ENCODE measurements around the gene RBM38.

RBM38 gene

DNA sequence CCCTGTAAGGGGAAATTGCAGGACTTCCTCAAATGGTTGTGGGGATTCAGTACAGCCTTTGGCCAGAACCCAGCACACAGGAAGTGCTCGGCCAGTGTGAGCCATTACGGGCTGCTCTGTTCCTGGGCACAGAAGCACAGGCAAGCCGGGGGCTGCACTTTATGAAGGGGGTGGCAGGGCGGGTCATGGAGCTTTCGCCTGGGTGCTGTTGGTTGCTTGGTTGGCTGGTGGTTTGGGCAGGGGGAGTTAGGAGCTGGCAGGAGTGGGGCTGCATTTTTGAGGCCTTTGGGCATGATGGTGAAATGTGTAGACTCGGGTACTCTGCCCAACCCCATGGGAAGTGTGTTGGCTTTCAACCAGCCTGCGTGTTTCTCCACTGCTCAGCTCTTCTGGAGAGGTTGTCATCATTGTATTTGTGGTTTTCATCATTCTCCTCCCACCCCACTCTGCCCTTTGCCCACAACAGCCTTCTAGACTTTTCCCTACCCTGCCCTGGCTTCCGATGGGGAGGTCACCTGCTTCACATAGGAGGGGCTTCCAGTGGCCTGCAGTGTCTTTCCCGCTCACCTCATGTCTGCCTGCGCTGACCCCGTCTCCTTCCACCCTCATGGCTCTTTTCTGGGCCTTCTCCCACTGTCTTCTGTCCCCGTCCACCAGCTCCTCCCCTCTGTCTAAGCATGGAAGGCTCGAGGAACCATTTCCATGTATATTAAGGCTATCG lies 16.1 kb upstream of the RBM38 start:
- DNase-seq: no peak

DNA sequence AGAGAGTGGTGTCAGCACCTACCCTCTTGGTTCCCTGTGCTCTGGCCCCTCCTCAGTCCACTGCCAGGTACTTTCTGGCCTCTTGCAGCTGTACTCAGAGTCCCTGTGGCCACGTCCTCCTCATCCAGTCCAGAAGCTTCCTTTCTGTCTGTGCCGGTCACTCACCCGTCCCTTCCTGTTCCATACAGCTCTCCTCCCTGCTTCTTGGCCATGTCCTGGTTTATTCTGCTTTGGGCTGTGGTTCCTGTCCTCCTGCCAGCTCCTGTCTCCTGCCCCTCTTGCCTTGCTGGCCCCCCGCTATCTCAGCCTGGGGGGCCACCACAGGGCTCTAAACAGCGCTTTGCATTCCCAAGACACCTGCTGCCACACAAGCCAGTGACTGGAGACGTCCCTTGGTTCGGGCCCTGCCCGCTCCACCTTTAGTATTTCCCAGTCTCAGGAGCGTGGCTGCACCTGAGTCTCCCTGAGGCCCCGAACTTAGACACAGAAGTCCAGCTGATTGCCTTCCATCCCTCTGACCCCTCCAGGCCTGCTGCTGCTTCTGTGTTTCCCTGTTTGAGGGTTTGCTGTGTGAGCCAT lies 15.5 kb upstream of the RBM38 start:
- DNase-seq: no peak

DNA sequence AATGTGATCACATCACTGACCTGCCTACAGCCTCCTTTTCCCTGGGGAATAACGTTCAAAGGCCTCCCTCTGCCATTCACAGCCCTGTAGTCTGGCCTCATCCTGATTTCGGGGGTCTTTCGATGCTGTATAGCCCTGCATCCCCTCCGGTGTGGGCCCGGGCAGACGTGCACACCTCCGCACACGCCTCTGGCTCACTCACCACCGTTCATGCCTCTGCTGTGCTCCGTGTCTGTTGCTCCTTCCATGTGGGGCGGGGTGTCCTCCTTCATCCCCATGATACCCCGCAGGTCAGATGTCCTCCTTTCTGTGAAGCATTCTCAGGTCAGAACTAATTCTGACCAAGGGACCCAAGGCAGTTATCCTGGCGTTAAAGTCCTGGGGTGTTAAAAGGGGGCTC lies 13.8 kb upstream of the RBM38 start:
- DNase-seq: no peak

DNA sequence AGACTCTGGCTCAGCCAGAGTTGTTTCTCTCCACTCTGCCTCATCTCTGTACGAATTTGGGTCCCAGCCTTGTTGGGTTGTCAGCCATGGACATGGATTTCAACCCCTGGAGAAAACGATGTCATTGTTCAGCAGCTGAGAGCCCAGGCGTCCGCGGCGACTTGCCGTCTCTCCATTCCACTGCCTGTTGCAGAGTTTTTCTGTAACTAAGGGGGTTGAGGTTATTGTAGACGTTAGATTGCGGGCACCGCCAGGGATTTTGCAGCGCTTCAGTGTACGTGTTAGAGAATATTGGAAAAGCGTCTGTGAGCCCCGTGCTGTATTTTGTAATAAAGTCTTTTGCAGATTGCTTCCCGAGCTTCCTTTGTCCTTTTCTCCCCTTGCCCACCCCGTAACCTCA lies 13.1 kb upstream of the RBM38 start:
- DNase-seq: no peak

DNA sequence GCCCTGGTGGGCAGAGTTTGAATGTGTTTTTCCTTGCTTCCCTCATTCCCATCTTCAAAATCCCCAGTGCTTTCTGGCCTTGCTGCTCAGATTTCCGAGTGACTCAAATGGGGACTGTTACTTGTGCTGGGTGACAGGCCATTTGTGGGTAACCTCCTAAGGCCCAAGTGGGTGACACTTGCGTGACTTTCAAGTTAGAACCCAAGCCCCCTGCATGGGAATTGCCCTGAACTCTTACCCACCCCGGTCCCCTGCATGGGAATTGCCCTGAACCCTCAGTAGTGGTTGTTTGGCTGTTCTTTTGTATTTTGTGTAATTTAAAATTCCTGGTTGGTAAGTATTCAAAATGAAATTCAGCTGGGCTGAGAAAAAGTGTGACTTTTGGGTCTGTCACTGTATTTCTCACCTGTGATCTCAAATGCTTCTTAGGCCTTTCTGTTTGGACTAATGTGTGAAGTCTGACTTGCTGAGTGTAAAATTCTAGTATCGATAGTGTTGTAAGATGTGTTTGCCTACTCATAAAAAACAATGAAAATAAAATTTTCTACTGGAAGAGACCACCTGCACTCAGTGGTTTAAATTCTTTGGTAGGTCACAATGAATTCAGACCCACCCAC lies 12.4 kb upstream of the RBM38 start:
- DNase-seq: no peak

DNA sequence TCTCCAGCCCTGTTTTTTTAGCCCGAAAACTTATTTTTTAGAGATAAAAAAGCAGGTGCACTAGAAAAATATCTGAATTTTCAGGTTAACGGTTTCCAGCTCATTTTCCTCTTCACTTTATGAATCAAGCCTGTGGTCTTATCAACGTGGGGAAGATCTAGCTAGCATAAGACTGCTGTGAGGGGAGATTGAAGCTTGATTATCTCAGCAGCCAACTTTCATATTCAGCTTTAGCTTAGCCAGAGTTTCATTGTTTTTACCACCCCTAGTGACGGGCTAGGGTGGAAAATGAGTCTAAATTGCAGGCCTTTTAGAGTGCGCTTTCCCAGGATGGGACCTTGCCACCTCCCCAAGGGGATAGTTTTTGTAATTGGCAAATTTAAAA lies 11.9 kb upstream of the RBM38 start:
- no peak for DNase-seq

DNA sequence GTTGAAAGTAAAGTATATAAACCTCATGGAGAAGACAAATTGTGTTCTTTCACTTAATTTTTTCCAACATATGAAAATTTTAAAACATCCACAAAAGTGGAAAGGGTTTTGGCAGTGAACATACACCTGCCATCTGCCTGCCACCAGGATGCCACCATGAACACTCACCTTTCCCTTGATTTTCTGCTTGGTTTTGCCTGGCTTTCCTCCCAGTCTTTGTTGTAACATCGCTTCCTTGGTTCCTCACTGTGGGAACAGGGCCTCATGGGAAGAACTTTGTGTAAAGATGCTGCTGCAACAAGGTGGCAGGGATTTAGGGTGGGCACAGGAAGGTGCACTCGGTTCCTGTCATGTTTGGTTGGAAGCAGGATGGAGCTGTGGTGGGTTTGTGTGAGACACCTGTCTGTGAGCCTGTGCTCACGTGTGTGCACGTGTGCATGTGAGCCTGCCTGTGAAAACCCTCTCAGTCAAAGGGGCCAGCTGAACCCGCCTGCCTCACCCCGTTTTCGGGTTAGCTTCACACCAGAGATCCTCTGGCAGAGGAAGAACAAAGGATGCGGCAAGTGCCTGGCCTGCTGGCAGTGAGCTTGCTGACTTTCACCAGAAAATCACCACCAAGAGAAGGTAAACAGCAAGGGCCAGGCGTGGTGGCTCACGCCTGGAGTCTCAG lies 11.0 kb upstream of the RBM38 start:
- no peak for DNase-seq

DNA sequence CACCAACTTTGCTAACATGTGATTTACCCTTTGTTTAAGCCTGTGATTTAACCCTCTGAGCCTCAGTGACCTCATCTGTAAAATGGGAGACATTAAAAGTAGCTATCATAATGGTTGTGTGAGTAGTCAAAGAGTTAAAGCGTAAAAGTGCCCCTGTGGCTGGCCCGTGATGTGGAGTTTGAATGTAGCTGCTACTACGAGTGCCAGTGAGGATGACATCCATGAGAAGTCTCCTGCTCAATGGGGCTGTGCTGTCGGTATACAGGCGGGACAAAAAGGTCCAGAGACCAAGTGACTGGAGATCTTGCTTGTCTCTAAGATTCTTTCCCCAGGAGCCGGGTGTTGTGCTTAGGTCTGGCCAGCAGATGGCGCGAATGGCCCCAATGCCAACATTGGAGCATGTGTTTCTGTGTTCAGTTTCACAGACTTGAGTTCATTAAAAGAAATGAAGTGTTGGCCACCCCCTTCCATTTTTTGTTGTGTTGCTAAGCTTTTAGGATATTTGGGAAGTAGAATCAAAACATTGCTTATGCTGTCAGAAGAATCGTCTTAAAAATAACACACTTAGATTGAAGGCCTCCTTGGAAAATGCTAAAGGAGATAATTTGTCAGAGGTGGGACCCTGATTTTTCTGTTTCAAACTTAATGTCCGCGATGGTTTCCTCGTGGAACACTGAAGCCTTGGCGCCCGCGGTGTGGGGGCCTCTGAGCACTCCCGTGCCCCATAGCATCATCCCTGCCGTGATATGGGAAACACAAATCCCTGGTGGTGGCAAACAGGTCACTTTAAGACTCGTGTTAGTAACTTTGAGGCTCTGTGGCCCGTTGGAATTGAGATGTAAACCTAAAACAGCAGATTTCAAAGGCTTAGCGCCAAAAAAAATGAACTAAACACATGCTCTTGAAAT lies 9.3 kb upstream of the RBM38 start:
- no peak for DNase-seq

DNA sequence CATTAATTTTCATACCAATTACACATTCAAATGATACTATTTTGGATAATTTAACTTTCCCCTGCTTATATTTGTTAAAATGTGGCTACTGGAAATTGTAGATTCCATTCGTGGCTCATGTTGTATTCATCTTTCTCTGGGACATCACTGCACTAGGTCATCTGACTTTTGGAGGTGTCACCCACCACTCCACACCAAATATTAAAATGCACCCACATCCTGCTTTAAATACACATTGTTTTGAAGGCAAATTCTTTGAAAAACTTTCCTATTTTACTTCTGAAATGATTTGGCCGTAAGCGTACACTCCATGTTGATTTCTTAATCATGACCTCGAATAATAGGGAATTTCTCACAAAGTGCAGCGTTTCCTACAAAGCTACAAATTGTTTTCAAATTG lies 8.7 kb upstream of the RBM38 start:
- no peak for DNase-seq

DNA sequence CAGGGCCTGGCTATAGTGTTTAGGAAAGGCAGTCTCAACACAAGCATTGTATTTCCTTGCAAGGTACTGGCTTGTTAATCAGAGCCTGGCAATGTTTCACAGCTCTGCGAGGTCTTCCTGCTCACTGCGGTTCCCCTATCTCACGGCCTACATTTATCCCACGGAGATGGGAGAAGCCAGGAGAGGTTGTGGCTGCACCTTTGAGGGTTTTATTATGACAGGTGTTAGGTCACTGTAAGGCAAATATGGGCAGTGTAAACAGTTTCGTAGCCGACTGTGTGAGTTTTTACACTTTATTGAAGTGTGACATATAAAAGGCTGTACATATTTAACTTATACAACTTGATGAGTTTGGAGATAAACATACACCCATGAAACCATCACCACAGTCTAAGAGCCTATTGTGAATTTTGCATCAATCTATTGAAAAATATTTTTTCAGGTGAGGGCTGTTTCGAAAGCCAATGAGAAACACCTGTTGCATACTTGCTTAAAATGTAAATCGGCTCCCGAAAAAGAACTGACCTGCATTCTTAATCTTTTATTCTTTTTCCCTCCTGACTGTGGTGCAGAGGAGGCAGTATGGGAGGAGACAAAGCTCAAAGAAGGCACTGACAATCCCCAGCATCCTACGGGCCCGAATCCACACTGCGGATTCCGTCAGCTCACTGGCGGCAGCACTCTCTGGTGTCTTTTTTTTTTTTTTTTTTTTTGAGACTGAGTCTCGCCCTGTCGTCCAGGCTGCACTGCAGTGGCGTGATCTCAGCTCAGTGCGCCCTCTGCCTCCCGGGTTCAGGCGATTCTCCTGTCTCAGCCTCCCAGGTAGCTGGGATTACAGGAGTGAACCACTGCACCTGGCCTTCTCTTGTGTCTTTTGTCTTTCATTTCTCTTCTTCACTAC lies 7.5 kb upstream of the RBM38 start:
- DNase-seq: no peak

DNA sequence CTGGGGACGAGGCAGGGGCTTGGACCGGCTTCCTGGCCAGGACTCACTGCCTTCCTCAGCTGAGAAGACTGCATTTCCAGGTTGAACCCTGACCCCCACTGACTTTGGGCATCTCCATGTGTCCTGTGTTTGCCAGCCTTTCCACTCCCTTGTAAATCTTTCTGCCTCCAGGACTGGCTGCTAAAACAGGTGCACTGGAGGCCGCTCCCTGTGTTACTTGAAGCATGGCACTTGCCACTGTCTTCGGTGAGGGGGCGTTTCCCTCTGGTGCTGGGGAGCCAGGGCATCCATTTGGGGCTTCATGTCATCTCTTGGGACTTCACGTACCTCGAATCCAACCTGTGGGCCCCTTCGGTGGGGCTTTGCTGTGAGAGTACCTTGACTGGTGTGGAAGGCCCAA lies 6.7 kb upstream of the RBM38 start:
- DNase-seq: no peak

DNA sequence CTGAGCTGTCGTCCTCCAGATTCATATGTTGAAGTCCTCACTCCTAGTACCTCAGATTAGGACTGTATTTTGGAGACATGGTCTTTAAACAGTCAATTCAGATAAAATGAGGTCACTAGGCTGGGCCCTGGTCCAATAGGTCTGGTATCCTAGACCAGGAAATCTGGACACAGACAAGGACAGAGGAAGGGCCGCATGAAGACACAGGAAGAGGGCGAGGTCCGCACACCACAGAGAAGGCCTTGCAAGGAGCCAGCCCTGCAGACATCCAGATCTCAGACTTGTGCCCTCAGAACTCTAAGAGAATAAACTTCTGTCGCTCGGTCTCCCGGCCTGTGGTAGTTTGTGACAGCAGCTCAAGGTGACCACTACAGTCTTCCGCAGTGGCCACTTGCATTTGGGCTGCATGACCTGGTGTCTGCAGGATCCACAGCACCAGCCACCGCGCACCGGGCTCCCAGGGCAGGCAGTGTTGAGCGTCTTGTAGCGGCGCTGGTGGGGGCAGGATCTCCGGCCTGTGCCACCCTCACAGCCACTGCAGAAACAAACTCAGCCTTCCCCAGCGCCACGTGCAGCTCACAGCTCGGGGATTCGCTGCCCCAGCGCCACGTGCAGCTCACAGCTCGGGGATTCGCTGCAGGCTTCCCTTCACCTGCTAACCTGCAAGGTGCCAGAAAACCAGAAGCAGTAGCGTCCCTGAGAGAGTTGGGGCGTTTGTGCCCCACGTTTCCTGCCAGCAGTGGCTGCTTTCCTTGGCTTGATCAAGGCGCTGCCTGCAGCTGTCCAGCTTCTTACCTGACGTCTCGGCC lies 6.0 kb upstream of the RBM38 start:
- DNase-seq: no peak

DNA sequence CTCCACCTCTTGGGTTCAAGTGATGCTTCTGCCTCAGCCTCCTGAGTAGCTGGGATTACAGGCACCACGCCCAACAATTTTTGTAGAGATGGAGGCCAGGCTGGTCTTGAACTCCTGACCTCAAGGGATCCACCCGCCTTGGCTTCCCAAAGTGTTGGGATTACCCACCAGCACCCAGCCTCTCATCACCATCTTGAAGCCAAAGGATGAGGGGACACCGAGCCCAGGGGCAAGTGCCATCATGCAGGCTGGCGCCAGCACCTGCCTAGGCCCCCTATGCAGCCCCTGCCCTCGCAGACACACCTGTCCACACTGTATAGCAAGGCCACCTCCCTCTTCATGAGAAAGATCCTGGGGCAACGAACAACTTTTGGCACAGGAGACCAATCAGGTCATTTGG lies 5.3 kb upstream of the RBM38 start:
- DNase-seq: no peak

DNA sequence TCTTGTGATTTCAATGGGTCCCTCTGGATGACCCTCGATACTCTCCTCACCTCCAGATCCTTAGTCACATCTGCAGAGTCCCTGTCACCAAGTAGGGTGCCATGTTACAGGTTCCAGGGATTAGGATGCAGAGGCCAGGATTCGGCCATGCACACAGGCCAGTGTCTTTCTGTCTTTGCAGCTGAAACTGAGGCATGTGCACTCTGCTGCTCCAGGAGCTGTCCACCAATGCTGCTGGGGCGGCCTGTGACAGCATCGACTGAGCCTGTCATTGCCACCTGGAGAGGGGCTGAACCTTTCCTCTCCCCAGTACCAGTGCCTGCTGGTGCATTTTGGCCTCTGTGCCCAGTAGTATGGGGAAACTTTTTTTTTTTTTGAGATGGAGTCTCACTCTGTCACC lies 4.4 kb upstream of the RBM38 start:
- no peak for DNase-seq

DNA sequence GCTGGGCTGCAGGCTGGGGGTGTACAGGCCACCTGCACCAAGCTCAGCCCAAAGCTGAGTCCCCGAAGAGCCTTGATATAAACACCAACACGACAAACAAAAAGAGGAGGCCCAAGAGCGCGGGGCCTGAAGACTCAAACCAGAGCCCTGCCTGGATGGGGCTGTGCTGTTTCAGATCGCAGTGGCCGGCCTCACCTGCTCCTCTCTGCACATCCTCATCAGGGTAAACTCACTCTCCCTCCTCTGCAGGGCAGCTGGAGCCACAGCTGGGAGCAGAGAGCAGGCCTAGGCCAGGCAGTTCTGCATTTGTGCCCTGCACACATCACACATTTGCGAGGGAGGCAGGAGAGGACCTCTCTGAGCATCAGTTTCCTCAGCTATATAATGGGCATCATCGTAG lies 3.7 kb upstream of the RBM38 start:
- no peak for DNase-seq

DNA sequence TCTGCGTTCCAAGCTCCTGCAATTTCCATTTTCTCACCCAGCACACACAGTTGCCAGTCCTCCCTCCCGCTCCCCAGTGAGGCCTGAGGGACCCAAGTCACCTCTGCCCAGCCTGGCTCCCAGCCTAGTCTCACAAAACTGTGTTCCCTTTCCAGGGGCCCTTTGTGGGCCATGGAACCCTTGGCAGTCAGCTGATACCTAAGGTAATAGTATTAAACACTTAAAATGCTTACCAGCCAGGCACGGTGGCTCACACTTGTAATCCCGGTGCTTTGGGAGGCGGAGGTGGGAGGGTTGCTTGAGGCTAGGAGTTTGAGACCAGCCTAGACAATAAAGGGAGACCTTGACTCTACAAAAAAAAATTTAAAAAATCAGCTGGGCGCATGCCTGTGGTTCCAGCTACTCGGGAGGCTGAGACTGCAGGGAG lies 3.2 kb upstream of the RBM38 start:
- no peak for DNase-seq

DNA sequence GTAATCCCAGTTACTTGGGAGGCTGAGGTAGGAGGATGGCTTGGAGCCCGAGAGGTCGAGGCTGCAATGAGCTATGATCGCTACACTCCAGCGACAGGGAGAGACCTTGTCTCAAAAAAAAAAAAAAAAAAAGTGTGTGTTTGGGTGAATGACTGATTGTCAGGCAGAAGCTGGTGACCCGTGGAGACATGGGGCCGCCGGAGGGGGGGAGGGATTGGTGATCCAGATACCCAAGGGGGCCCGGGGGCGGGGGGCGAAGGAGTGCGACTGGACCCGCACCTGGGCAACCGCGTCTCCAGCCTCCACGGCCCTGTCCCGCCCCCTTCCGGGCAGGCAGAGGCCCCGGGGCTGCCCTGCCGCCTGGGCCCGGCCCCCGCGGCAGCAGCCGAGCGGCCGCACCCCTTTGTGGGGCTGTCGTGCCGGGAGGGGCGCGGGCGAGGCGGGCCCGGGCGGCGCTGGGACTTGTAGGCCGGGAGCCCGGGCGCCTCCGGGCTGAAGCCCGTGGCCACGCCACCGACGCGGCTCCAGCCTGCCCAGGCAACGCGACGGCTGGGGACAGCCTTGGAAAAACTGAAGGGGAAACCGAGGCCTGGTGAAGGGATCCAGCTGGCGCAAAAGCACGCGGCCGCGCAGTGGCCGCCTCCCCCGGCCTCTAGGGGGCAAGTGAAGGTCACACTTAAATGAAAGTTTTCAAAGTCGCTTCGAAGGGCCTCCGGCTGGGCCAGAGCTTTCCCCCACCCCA lies 2.1 kb upstream of the RBM38 start:
- no peak for DNase-seq

DNA sequence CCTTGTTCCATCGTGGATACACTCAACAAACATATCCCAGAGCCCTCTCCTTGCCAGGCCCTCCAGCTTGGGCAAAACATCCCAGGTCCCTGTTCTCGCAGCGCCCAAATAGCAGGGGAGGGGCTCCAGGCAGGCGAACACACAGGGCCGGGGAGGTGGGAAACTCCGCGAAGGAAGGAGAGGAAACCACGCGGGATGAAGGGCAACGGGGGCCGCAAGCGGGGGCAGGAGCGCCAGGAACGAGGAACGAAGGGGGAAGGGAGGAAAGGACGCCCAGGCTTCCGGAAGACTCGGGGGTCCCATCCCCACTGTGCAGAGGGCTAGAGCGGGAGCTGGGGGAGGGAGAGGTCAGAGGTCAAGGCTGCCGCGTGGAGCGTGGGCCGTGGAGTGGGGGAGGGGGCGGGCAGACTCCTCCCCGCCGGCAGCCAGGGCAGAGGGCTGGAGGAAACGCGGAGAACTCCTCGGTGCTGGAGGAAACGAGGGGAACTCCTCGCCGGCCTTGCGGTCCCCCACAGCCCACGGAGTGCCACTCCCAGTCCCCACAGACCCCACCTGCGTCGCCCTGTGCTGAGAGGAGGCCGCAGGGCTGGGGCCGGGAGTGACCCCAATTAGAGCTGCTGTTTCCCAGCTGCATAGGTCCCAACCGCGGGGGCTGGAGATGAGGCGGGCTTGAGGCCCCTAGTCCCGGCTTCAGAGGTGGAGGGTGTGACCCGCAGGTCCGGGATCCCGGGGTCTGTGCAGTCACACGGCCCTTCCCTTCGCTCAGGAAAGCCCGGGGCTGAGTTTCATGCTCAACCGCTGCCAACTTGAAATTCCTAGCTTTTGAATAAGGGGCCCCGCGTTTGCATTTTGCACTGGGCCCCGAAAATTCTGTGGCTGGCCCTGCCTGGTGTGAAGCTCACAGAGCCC lies 1.2 kb upstream of the RBM38 start:
- no peak for DNase-seq

Measured in amniotic stem cell (primary cell).